Esophagus muscularis mucosa (tissue), 3 donors: ENCODE data around the gene CDK14.

Experiments used
- CTCF ChIP-seq, 3 experiments: fragments of 200-600 bp in 2 of 3; fragments of 450-650 bp in 1 of 3; sonication (generic) in 2 of 3; IDR thresholded peaks; one replicate each; pipeline ENCODE4 v1.5.1; 2017 to 2019; ENCODE audit warnings: antibody characterized with exemption in 3 of 3, mild to moderate bottlenecking in 2 of 3, moderate library complexity in 1 of 3
- EP300 ChIP-seq: sonication (generic); formaldehyde crosslinking; IDR thresholded peaks from one replicate; pipeline ENCODE4 v1.6.1; 2017; ENCODE audit warnings: antibody characterized with exemption

- TF ChIP-seq EP300 (no peak), CTCF (IDR thresholded peaks at IDR 0.05) (no peak)
These were observed 495.5 kb downstream of the CDK14 start for GRCh38 chr7:91091631-91092030.
